PC-9 (cell line): Measurements from ENCODE around the gene RICTOR. TPM values are rescaled to one million over a fixed set of nuclear protein-coding genes. Genes with fewer than 3 reads are reported as not detected.
A peak's percentile ranks its signal among the peaks of the same experiment; 100 is the strongest.

ENCODE experiments used
- BruUV-seq: library from RNA; stranded (reverse); fragments of 400-500 nt; replicated peaks from 2 replicates; lab custom pipeline; 2021; lab: Mats Ljungman, UMichigan
- CTCF ChIA-PET: fragments of 300-600 bp; sonication (Branson Sonifier 250); formaldehyde crosslinking; loops from one replicate; lab custom pipeline; 2022; ENCODE audit warnings: antibody characterized with exemption; lab: Charles Lee
- POLR2A ChIA-PET: fragments of 300-600 bp; sonication (Branson Sonifier 250); formaldehyde crosslinking; loops from one replicate; lab custom pipeline; 2022; ENCODE audit warnings: antibody characterized with exemption; ENCODE audit not compliant: unreplicated experiment; lab: Charles Lee
- DNase-seq, 2 experiments: peaks; one replicate each; pipeline versions ENCODE4 v3.0.0 to v3.0.0-alpha.2; 2015 to 2022; ENCODE audit warnings: mixed read lengths in 1 of 2
- H2AFZ ChIP-seq: fragments of 200-600 bp; sonication (generic); 2 replicates; pipeline ENCODE4 v1.8.1; 2017; ENCODE audit warnings: antibody characterized with exemption
- H3F3A ChIP-seq: fragments of 200-600 bp; sonication (generic); 2 replicates; pipeline ENCODE4 v1.8.1; 2017; ENCODE audit warnings: antibody characterized with exemption, mild to moderate bottlenecking, low read depth; ENCODE audit not compliant: insufficient read depth
- H3K27ac ChIP-seq: fragments of 200-600 bp; sonication (generic); 2 replicates; pipeline ENCODE4 v1.6.1; 2016; ENCODE audit warnings: mixed run types
- H3K27me3 ChIP-seq: fragments of 200-600 bp; sonication (generic); 2 replicates; pipeline ENCODE4 v1.6.1; 2016; ENCODE audit warnings: low read depth, mixed run types; ENCODE audit not compliant: insufficient read depth
- H3K36me3 ChIP-seq: fragments of 200-600 bp; sonication (generic); 2 replicates; pipeline ENCODE4 v1.6.1; 2016; ENCODE audit warnings: low read depth, mixed run types
- H3K4me1 ChIP-seq: fragments of 200-600 bp; sonication (generic); replicated peaks from 2 replicates; pipeline ENCODE4 v1.6.1; 2016; ENCODE audit warnings: mixed run types; ENCODE audit not compliant: insufficient read depth
- H3K4me2 ChIP-seq: fragments of 200-600 bp; sonication (generic); 2 replicates; pipeline ENCODE4 v1.6.1; 2017; ENCODE audit warnings: mixed run types
- H3K4me3 ChIP-seq: fragments of 200-600 bp; sonication (generic); 2 replicates; pipeline ENCODE4 v1.6.1; 2016; ENCODE audit warnings: mixed run types
- H3K79me2 ChIP-seq: fragments of 200-600 bp; sonication (generic); 2 replicates; pipeline ENCODE4 v1.6.1; 2017; ENCODE audit warnings: low read depth, mixed run types
- H3K9me2 ChIP-seq: fragments of 200-600 bp; sonication (generic); 2 replicates; pipeline ENCODE4 v1.8.1; 2017; ENCODE audit warnings: mild to moderate bottlenecking; ENCODE audit not compliant: insufficient read depth
- H3K9me3 ChIP-seq: fragments of 200-600 bp; sonication (generic); 2 replicates; pipeline ENCODE4 v1.8.1; 2016; ENCODE audit warnings: low read depth; ENCODE audit not compliant: insufficient read depth
- H4K20me1 ChIP-seq: fragments of 200-600 bp; sonication (generic); 2 replicates; pipeline ENCODE4 v1.8.1; 2017; ENCODE audit not compliant: insufficient read depth
- CTCF ChIP-seq: fragments of 200-600 bp; sonication (generic); conservative IDR thresholded peaks from 2 replicates; pipeline ENCODE4 v1.6.1; 2017; ENCODE audit warnings: mixed run types, antibody characterized with exemption, mild to moderate bottlenecking, moderate library complexity
- EZH2 ChIP-seq: fragments of 200-600 bp; sonication (generic); IDR thresholded peaks from 2 replicates; pipeline ENCODE4 v1.8.0; 2017; ENCODE audit warnings: antibody characterized with exemption, low read depth
- intact Hi-C: fragments of 100-400 bp; cut with micrococcal nuclease; formaldehyde crosslinking; loops from one replicate; pipeline ENCODE4 v1.10.0; 2022; ENCODE audit not compliant: unreplicated experiment
- total RNA-seq: library from RNA; stranded (reverse); gene quantifications from 2 replicates; pipeline ENCODE4 v1.2.3, GENCODE V29; 2021

The RICTOR gene
- total RNA-seq, 1 experiment from 2014 or later: 103 TPM

- Histone ChIP-seq H3K4me1 (peaks cover 6% of the 10 kb centered on the region), H3K36me3 (no peaks in the 10 kb centered on the region), H3K4me3 (no peak overlapping the region), H3K9me2 (no peaks in the 10 kb centered on the region), H3K4me2 (no peak overlapping the region), H3F3A (0 out of 2 replicates have a peak, but pooled peaks cover 3% of the 10 kb centered on the region), H4K20me1 (no peaks in the 10 kb centered on the region), H3K27ac (no peak overlapping the region), H3K27me3 (no peaks in the 10 kb centered on the region), H3K9me3 (no peaks in the 10 kb centered on the region), H3K79me2 (no peaks in the 10 kb centered on the region), H2AFZ (no peak overlapping the region)
- intact Hi-C loops: no loop called here
- CTCF ChIA-PET: interaction anchor here (0.6 kb wide), 1 partner anchor 30 kb away, joined by 3 read pairs; no protein-coding TSS in a partner anchor
- BruUV-seq: no TSS peak
- no peak for TF ChIP-seq CTCF
- no peak for TF ChIP-seq EZH2
- no peak for DNase-seq
- POLR2A ChIA-PET: no interaction called here
These were observed 34.8 kb upstream of the RICTOR start for GRCh38 chr5:39108987-39109386.

DNA sequence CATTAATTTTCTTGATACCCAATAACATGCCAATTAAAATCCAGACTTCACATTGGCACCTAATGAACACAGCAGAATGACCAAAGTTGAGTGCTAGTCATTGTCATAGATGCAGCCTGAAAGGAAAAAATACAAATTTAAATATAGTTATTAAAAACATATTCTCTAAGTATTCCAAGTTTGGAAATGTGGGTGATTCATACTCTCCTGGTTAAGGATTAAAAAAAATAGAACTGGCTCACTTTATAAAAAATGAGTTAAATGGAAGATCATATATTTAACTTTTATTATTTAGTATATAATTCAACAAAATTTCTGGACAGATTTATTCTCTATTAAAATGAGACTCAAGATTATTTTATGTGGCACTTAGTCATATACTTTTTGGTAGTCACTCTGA is 33.2 kb upstream of the RICTOR start:
- no peaks in the 10 kb centered on the region for H3K36me3 ChIP-seq
- CTCF ChIA-PET: no interaction called here
- no peak overlapping the region for H3K4me2 ChIP-seq
- H3F3A ChIP-seq: peaks cover 16% of the 10 kb centered on the region
- POLR2A ChIA-PET: no interaction called here
- DNase-seq: no peak
- BruUV-seq: no TSS peak
- no peak overlapping the region for H2AFZ ChIP-seq
- H3K9me2 ChIP-seq: no peaks in the 10 kb centered on the region
- peaks cover 22% of the 10 kb centered on the region for H3K4me1 ChIP-seq
- H3K27ac ChIP-seq: no peak overlapping the region
- intact Hi-C loops: no loop called here
- H4K20me1 ChIP-seq: no peaks in the 10 kb centered on the region
- no peak for TF ChIP-seq CTCF
- no peak for TF ChIP-seq EZH2
- no peaks in the 10 kb centered on the region for H3K79me2 ChIP-seq
- H3K9me3 ChIP-seq: no peaks in the 10 kb centered on the region
- H3K27me3 ChIP-seq: no peaks in the 10 kb centered on the region
- H3K4me3 ChIP-seq: no peak overlapping the region

- Histone ChIP-seq H3K9me3 (no peaks in the 10 kb centered on the region), H3K4me1 (peaks cover 32% of the 10 kb centered on the region), H3K4me2 (no peak overlapping the region), H3K27ac (no peak overlapping the region), H3F3A (peaks cover 24% of the 10 kb centered on the region), H3K79me2 (no peaks in the 10 kb centered on the region), H4K20me1 (no peaks in the 10 kb centered on the region), H2AFZ (no peak overlapping the region), H3K36me3 (no peaks in the 10 kb centered on the region), H3K27me3 (no peaks in the 10 kb centered on the region), H3K4me3 (no peak overlapping the region), H3K9me2 (no peaks in the 10 kb centered on the region)
- DNase-seq: no peak
- intact Hi-C loops: loop anchor here (1.0 kb wide), 1 partner anchor 112 kb away; no protein-coding TSS in a partner anchor
- no TSS peak for BruUV-seq
- no peak for TF ChIP-seq EZH2
- peak; percentile 63 for TF ChIP-seq CTCF
- CTCF ChIA-PET: no interaction called here
- POLR2A ChIA-PET: no interaction called here
These were observed 32.1 kb upstream of the RICTOR start for GRCh38 chr5:39106322-39106721.
